Upper lobe of left lung (tissue), 4 donors: Measurements from ENCODE around the gene LRRN2.

Source experiments
- CTCF ChIP-seq, 6 experiments: fragments of 450-650 bp in 4 of 6; fragments of 200-600 bp in 2 of 6; sonication (generic) in 2 of 6; IDR thresholded peaks; one replicate each; pipeline ENCODE4 v1.5.1; 2016 to 2019; ENCODE audit warnings: antibody characterized with exemption in 6 of 6
- EP300 ChIP-seq, 4 donors: sonication (generic); formaldehyde crosslinking; IDR thresholded peaks; one replicate each; pipeline ENCODE4 v1.5.1; 2017; ENCODE audit warnings: antibody characterized with exemption in 4 of 4, control low read depth in 2 of 4
- POLR2A ChIP-seq, 4 donors: fragments of 450-650 bp; IDR thresholded peaks; one replicate each; pipeline ENCODE4 v1.5.1; 2016 to 2017; ENCODE audit warnings: antibody characterized with exemption in 4 of 4, mild to moderate bottlenecking in 2 of 4
- POLR2AphosphoS5 ChIP-seq, 2 donors: sonication (generic); formaldehyde crosslinking; IDR thresholded peaks; one replicate each; pipeline ENCODE4 v1.5.1; 2017; ENCODE audit warnings: antibody characterized with exemption in 2 of 2

GRCh38 chr1:204592246-204592948 lies 93.1 kb downstream of the LRRN2 start:
- TF ChIP-seq POLR2AphosphoS5 (IDR thresholded peaks at IDR 0.05) (no peak), CTCF (IDR thresholded peaks at IDR 0.05) (no peak), POLR2A (IDR thresholded peaks at IDR 0.05) (no peak), EP300 (IDR thresholded peaks at IDR 0.05) (no peak)
